CD4-positive, alpha-beta T cell (primary cell): ENCODE results near the gene GAS7. TPM values are rescaled to one million over a fixed set of nuclear protein-coding genes. Genes with fewer than 3 reads are reported as not detected.

Experiments used
- ATAC-seq: fragments of 200-7000 bp; cut with Tn5 transposase; one replicate; pipeline ENCODE4 v1.10.0; 2022; ENCODE audit warnings: mild to moderate bottlenecking; ENCODE audit not compliant: poor library complexity
- CTCF ChIA-PET: fragments of 350-600 bp; sonication (Branson Sonifier 250); formaldehyde crosslinking; loops from one replicate; lab custom pipeline; 2021; ENCODE audit warnings: antibody characterized with exemption, inconsistent platforms; lab: Charles Lee
- POLR2A ChIA-PET: fragments of 350-600 bp; sonication (Branson Sonifier 250); formaldehyde crosslinking; loops from one replicate; lab custom pipeline; 2021; ENCODE audit warnings: antibody characterized with exemption, inconsistent platforms; lab: Charles Lee
- DNase-seq, 14 experiments: peaks; one replicate each; pipeline ENCODE4 v3.0.0-alpha.2; 2013 to 2020; ENCODE audit warnings: mixed read lengths in 2 of 14
- H3K27ac ChIP-seq, 2 donors: one replicate each; pipeline versions ENCODE4 v1.5.1 to v1.7.0; 2013; ENCODE audit warnings: low read length in 2 of 2, low read depth in 1 of 2, mild to moderate bottlenecking in 1 of 2
- H3K27me3 ChIP-seq, 2 experiments: 1 replicate in 1 of 2; 2 replicates in 1 of 2; pipeline versions ENCODE4 v1.6.1 to v1.7.0; 2013; ENCODE audit warnings: low read length in 2 of 2, control low read depth in 1 of 2, mild to moderate bottlenecking in 1 of 2, moderate library complexity in 1 of 2; ENCODE audit not compliant: insufficient read depth in 2 of 2, control insufficient read depth in 1 of 2
- H3K36me3 ChIP-seq: one replicate; pipeline ENCODE4 v1.6.1; 2013; ENCODE audit warnings: low read length, control low read depth; ENCODE audit not compliant: insufficient read depth
- H3K4me1 ChIP-seq: one replicate; pipeline ENCODE4 v1.6.1; 2013; ENCODE audit warnings: low read length, control low read depth; ENCODE audit not compliant: insufficient read depth
- H3K4me3 ChIP-seq: one replicate; pipeline ENCODE4 v1.5.1; 2013; ENCODE audit warnings: mild to moderate bottlenecking, low read length, moderate library complexity
- H3K9me3 ChIP-seq, 2 experiments: 1 replicate in 1 of 2; 2 replicates in 1 of 2; pipeline versions ENCODE4 v1.6.1 to v1.7.0; 2013; ENCODE audit warnings: low read length in 2 of 2, mild to moderate bottlenecking in 2 of 2, control low read depth in 1 of 2, moderate library complexity in 1 of 2; ENCODE audit not compliant: control insufficient read depth in 1 of 2, insufficient read depth in 1 of 2
- H3K27ac Mint-ChIP-seq: one replicate; pipeline ENCODE4 v1.8.0; 2020; ENCODE audit warnings: mixed read lengths
- H3K27me3 Mint-ChIP-seq: one replicate; pipeline ENCODE4 v1.8.0; 2021; ENCODE audit warnings: mixed read lengths
- H3K36me3 Mint-ChIP-seq: one replicate; pipeline ENCODE4 v1.8.0; 2021; ENCODE audit warnings: low read depth, mixed read lengths
- H3K4me1 Mint-ChIP-seq: one replicate; pipeline ENCODE4 v1.8.0; 2021; ENCODE audit warnings: low read depth, mixed read lengths
- H3K4me3 Mint-ChIP-seq: one replicate; pipeline ENCODE4 v1.8.0; 2020; ENCODE audit warnings: mild to moderate bottlenecking, mixed read lengths
- H3K9me3 Mint-ChIP-seq: one replicate; pipeline ENCODE4 v1.8.0; 2020; ENCODE audit warnings: mixed read lengths
- CTCF ChIP-seq: fragments of 200-600 bp; IDR thresholded peaks from one replicate; pipeline ENCODE4 v1.8.0; 2022; ENCODE audit warnings: antibody characterized with exemption, mild to moderate bottlenecking
- intact Hi-C, 2 experiments: fragments of 100-400 bp; cut with DNase I in 1 of 2; cut with micrococcal nuclease in 1 of 2; formaldehyde crosslinking; loops; one replicate each; pipeline versions ENCODE4 v1.15.1 to v1.9.0; 2023 to 2025; cut with DNase I, micrococcal nuclease
- total RNA-seq, 174 experiments: library from RNA in 2 of 174; stranded (reverse) in 2 of 174; gene quantifications; one replicate each; pipeline ENCODE4 v1.2.3 and lab custom pipeline; 2021 to 2026

The GAS7 gene
- total RNA-seq, 2 experiments from 2014 or later: 1.8 to 3.4 TPM

GRCh38 chr17:9912121-9913099 lies 286.0 kb downstream of the GAS7 start:
- TF ChIP-seq CTCF: no peak
- no peak for DNase-seq
- Histone ChIP-seq H3K4me3 (no peak overlapping the region), H3K4me1 (no peaks in the 10 kb centered on the region), H3K36me3 (no peaks in the 10 kb centered on the region), H3K27ac (no peak overlapping the region), H3K9me3 (no peaks in the 10 kb centered on the region), H3K27me3 (no peaks in the 10 kb centered on the region)
- CTCF ChIA-PET: no interaction called here
- H3K9me3 Mint-ChIP-seq: no peaks in the 10 kb centered on the region
- H3K4me1 Mint-ChIP-seq: no peaks in the 10 kb centered on the region
- H3K4me3 Mint-ChIP-seq: no peak overlapping the region
- POLR2A ChIA-PET: no interaction called here
- H3K27ac Mint-ChIP-seq: no peak overlapping the region
- ATAC-seq: no peak
- H3K27me3 Mint-ChIP-seq: peaks cover 8% of the 10 kb centered on the region
- intact Hi-C loops: no loop called here
- no peaks in the 10 kb centered on the region for H3K36me3 Mint-ChIP-seq

- H3K27ac Mint-ChIP-seq: no peak overlapping the region
- intact Hi-C loops: no loop called here
Measured at GRCh38 chr17:9911089-9911488, 287.3 kb downstream of the GAS7 start.

GRCh38 chr17:9908649-9909042 lies 289.8 kb downstream of the GAS7 start:
- no peak for DNase-seq
- Mint-ChIP-seq H3K36me3 (no peaks in the 10 kb centered on the region), H3K27ac (no peak overlapping the region), H3K9me3 (no peaks in the 10 kb centered on the region), H3K4me1 (no peaks in the 10 kb centered on the region), H3K27me3 (peaks cover 11% of the 10 kb centered on the region), H3K4me3 (no peak overlapping the region)
- ChIA-PET CTCF (no interaction called here), POLR2A (no interaction called here)
- Histone ChIP-seq H3K4me3 (no peak overlapping the region), H3K36me3 (no peaks in the 10 kb centered on the region), H3K9me3 (peaks cover 0 to 6% of the 10 kb centered on the region in 2 experiments), H3K27ac (no peak overlapping the region), H3K27me3 (no peaks in the 10 kb centered on the region), H3K4me1 (no peaks in the 10 kb centered on the region)
- no peak for TF ChIP-seq CTCF
- intact Hi-C loops: no loop called here
- ATAC-seq: no peak

More at GRCh38 chr17:9911089-9911488, 287.3 kb downstream of the GAS7 start:
- no peak for DNase-seq
- H3K4me3 Mint-ChIP-seq: no peak overlapping the region
- ATAC-seq: no peak
- ChIA-PET CTCF (no interaction called here), POLR2A (no interaction called here)
- no peaks in the 10 kb centered on the region for H3K9me3 ChIP-seq
- no peaks in the 10 kb centered on the region for H3K9me3 Mint-ChIP-seq
- TF ChIP-seq CTCF: no peak
- H3K27me3 Mint-ChIP-seq: peaks cover 8% of the 10 kb centered on the region
- H3K4me1 ChIP-seq: no peaks in the 10 kb centered on the region
- no peaks in the 10 kb centered on the region for H3K36me3 Mint-ChIP-seq
- no peaks in the 10 kb centered on the region for H3K27me3 ChIP-seq
- no peak overlapping the region for H3K27ac ChIP-seq
- H3K4me3 ChIP-seq: no peak overlapping the region
- no peaks in the 10 kb centered on the region for H3K36me3 ChIP-seq
- no peaks in the 10 kb centered on the region for H3K4me1 Mint-ChIP-seq
